ENCODE data around the gene ATG9B. TPM values are rescaled to one million over a fixed set of nuclear protein-coding genes. Genes with fewer than 3 reads are reported as not detected.

The ATG9B gene
- total RNA-seq, 1 experiment from 2014 or later: 1.3 TPM

DNA sequence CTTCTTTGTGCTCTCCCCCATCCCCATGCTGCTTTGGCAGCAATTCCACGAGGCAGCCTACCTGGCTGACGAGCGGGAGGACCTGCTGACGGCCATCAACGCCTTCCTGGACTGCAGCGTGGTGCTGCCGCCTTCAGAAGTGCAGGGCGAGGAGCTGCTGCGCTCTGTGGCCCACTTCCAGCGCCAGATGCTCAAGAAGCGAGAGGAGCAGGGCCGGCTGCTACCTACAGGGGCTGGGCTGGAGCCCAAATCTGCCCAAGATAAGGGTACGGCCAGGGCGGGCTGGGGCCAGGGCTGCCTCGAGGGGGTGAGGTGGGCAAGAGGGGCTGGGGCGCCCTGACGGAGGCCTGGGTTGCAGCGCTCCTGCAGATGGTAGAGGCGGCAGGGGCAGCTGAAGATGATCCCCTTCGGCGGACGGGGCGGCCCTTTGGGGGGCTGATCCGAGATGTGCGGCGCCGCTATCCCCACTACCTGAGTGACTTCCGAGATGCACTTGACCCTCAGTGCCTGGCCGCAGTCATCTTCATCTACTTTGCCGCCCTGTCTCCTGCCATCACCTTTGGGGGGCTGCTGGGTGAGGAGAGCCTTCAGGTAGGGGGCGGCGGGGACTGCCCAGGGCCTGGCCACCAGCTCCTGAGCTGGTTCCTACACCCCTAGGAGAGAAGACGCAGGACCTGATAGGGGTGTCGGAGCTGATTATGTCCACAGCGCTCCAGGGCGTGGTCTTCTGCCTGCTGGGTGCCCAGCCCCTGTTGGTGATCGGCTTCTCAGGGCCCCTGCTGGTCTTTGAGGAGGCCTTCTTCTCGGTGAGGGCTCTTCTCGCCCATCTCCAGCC is 47.0 kb upstream of the ATG9B start:
- Histone ChIP-seq H4K20me1 (ENCODE audit: low read length) (no peaks in the 10 kb centered on the region), H3K4me3 (ENCODE audit: low read length) (no peak overlapping the region), H3K79me2 (ENCODE audit: low read length) (no peaks in the 10 kb centered on the region), H3K9me3 (ENCODE audit: low read length) (no peaks in the 10 kb centered on the region), H3K4me1 (ENCODE audit: insufficient read depth, low read length) (no peaks in the 10 kb centered on the region), H3K9ac (ENCODE audit: low read length) (no peak overlapping the region), H3K27ac (ENCODE audit: low read length) (no peak overlapping the region), H3K4me2 (ENCODE audit: low read length) (no peak overlapping the region), H3F3A (ENCODE audit: low read length, unreplicated experiment) (no peaks in the 10 kb centered on the region), H2AFZ (ENCODE audit: low read length) (no peak overlapping the region), H3K36me3 (ENCODE audit: low read depth, low read length) (peaks cover 24% of the 10 kb centered on the region), H3K9me2 (replicated peaks; ENCODE audit: low read length) (no peaks in the 10 kb centered on the region), H3K27me3 (ENCODE audit: low read length) (no peaks in the 10 kb centered on the region)
- ChIA-PET CTCF (interaction anchor here (0.6 kb wide), 1 partner anchor 38 kb away, joined by 3 read pairs; no protein-coding TSS in a partner anchor), POLR2A (ENCODE audit: unreplicated experiment) (no interaction called here)
- no TSS peak for BruUV-seq (replicated peaks)
- intact Hi-C loops (cut with micrococcal nuclease): no loop called here
- ATAC-seq (no peak), DNase-seq (no peak)
- TF ChIP-seq, protein P1, sequence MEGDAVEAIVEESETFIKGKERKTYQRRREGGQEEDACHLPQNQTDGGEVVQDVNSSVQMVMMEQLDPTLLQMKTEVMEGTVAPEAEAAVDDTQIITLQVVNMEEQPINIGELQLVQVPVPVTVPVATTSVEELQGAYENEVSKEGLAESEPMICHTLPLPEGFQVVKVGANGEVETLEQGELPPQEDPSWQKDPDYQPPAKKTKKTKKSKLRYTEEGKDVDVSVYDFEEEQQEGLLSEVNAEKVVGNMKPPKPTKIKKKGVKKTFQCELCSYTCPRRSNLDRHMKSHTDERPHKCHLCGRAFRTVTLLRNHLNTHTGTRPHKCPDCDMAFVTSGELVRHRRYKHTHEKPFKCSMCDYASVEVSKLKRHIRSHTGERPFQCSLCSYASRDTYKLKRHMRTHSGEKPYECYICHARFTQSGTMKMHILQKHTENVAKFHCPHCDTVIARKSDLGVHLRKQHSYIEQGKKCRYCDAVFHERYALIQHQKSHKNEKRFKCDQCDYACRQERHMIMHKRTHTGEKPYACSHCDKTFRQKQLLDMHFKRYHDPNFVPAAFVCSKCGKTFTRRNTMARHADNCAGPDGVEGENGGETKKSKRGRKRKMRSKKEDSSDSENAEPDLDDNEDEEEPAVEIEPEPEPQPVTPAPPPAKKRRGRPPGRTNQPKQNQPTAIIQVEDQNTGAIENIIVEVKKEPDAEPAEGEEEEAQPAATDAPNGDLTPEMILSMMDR (conservative IDR thresholded peaks at IDR 0.05; ENCODE audit: low read depth, low read length): no peak
- TF ChIP-seq EZH2 (IDR thresholded peaks at IDR 0.05; ENCODE audit: low read length, unreplicated experiment) (no peak), EZH2phosphoT487 (IDR thresholded peaks at IDR 0.05; ENCODE audit: borderline replicate concordance, low read length) (no peak)

DNA sequence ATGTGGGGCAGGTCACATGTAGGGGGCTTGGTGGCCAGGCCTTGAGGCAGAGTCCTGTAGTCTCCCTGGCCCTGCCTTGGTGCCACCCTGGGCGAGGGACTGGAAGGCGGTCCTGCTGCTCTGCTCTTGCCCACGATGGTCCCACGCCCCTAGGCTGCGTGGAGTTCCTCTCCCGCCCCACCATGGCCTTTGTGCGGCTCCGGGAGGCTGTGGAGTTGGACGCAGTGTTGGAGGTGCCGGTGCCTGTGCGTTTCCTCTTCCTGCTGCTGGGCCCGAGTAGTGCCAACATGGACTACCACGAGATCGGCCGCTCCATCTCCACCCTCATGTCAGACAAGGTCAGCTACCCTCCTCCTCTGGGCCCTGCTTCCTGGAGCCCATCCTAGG is 46.3 kb upstream of the ATG9B start:
- no peaks in the 10 kb centered on the region for H3K4me1 ChIP-seq (ENCODE audit: insufficient read depth, low read length)
- TF ChIP-seq, protein P1 (conservative IDR thresholded peaks at IDR 0.05; ENCODE audit: low read depth, low read length): no peak
- TF ChIP-seq EZH2phosphoT487 (IDR thresholded peaks at IDR 0.05; ENCODE audit: borderline replicate concordance, low read length) (no peak), EZH2 (IDR thresholded peaks at IDR 0.05; ENCODE audit: low read length, unreplicated experiment) (no peak)
- ATAC-seq: no peak
- no peaks in the 10 kb centered on the region for H3K79me2 ChIP-seq (ENCODE audit: low read length)
- BruUV-seq (replicated peaks): TSS peak; percentile 16
- no peak overlapping the region for H3K4me3 ChIP-seq (ENCODE audit: low read length)
- no peaks in the 10 kb centered on the region for H3K27me3 ChIP-seq (ENCODE audit: low read length)
- H4K20me1 ChIP-seq (ENCODE audit: low read length): no peaks in the 10 kb centered on the region
- ChIA-PET CTCF (no interaction called here), POLR2A (ENCODE audit: unreplicated experiment) (no interaction called here)
- H3K4me2 ChIP-seq (ENCODE audit: low read length): no peak overlapping the region
- H3K9me2 ChIP-seq (replicated peaks; ENCODE audit: low read length): no peaks in the 10 kb centered on the region
- DNase-seq: no peak
- intact Hi-C loops (cut with micrococcal nuclease): no loop called here
- no peaks in the 10 kb centered on the region for H3F3A ChIP-seq (ENCODE audit: low read length, unreplicated experiment)
- H3K9ac ChIP-seq (ENCODE audit: low read length): no peak overlapping the region
- H3K27ac ChIP-seq (ENCODE audit: low read length): no peak overlapping the region
- peaks cover 28% of the 10 kb centered on the region for H3K36me3 ChIP-seq (ENCODE audit: low read depth, low read length)
- H2AFZ ChIP-seq (ENCODE audit: low read length): no peak overlapping the region
- H3K9me3 ChIP-seq (ENCODE audit: low read length): no peaks in the 10 kb centered on the region

DNA sequence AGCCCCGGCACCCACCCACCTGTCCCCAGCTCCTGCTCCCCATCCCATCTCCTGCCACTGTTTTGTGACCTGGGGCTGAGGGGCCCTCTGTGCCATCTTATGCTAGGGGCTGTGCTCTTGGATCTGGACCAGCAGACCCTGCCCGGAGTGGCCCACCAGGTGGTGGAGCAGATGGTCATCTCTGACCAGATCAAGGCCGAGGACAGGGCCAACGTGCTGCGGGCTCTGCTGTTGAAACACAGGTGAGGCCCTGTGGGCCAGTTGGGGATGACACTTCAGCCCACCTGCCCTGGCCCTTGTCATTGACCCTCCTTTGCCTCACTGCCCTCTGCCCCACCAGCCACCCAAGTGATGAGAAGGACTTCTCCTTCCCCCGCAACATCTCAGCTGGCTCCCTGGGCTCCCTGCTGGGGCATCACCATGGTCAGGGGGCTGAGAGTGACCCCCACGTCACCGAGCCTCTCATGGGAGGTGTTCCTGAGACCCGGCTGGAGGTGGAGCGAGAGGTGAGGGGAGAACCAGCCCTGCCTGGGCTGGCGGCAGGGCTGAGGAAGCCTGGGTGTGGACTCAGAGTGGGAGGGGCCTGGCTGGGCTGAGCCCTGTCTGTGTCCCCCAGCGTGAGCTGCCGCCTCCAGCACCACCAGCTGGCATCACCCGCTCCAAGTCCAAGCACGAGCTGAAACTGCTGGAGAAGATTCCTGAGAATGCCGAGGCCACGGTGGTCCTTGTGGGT is 45.7 kb upstream of the ATG9B start:
- CTCF ChIA-PET: no interaction called here
- H3K79me2 ChIP-seq (ENCODE audit: low read length): no peaks in the 10 kb centered on the region
- no peak overlapping the region for H3K27ac ChIP-seq (ENCODE audit: low read length)
- no peak overlapping the region for H3K4me2 ChIP-seq (ENCODE audit: low read length)
- H3K9ac ChIP-seq (ENCODE audit: low read length): no peak overlapping the region
- no peaks in the 10 kb centered on the region for H4K20me1 ChIP-seq (ENCODE audit: low read length)
- ATAC-seq: no peak
- H3K36me3 ChIP-seq (ENCODE audit: low read depth, low read length): peaks cover 34% of the 10 kb centered on the region
- H3F3A ChIP-seq (ENCODE audit: low read length, unreplicated experiment): no peaks in the 10 kb centered on the region
- no peaks in the 10 kb centered on the region for H3K9me2 ChIP-seq (replicated peaks; ENCODE audit: low read length)
- no peaks in the 10 kb centered on the region for H3K4me1 ChIP-seq (ENCODE audit: insufficient read depth, low read length)
- no peak overlapping the region for H2AFZ ChIP-seq (ENCODE audit: low read length)
- H3K4me3 ChIP-seq (ENCODE audit: low read length): no peak overlapping the region
- no peak for DNase-seq
- no peaks in the 10 kb centered on the region for H3K9me3 ChIP-seq (ENCODE audit: low read length)
- TF ChIP-seq EZH2phosphoT487 (IDR thresholded peaks at IDR 0.05; ENCODE audit: borderline replicate concordance, low read length) (no peak), EZH2 (IDR thresholded peaks at IDR 0.05; ENCODE audit: low read length, unreplicated experiment) (no peak)
- TF ChIP-seq, protein P1 (conservative IDR thresholded peaks at IDR 0.05; ENCODE audit: low read depth, low read length): no peak
- intact Hi-C loops (cut with micrococcal nuclease): no loop called here
- no TSS peak for BruUV-seq (replicated peaks)
- POLR2A ChIA-PET (ENCODE audit: unreplicated experiment): no interaction called here
- H3K27me3 ChIP-seq (ENCODE audit: low read length): no peaks in the 10 kb centered on the region
